HUDEP-2 (cell line): Measurements from ENCODE around the gene SOX13.

ENCODE experiments used
- DNase-seq, 76 experiments: peaks; one replicate each; lab custom pipeline; 2025; ENCODE audit not compliant: unreplicated experiment in 76 of 76; lab: John Stamatoyannopoulos, UW

Gene SOX13

GRCh38 chr1:204128464-204128963, 55.6 kb downstream of the SOX13 start:
- DNase-seq: no peak

- peak in 32 of 76 experiments; percentile 2 to 44 (median 20) for DNase-seq
These were observed 56.3 kb downstream of the SOX13 start for GRCh38 chr1:204128964-204129896.

GRCh38 chr1:204130178-204130577, 57.3 kb downstream of the SOX13 start:
- no peak for DNase-seq

GRCh38 chr1:204130981-204131892, 58.3 kb downstream of the SOX13 start:
- peak in 7 of 76 experiments; percentile 3 to 28 (median 9) for DNase-seq

GRCh38 chr1:204131978-204132377, 59.1 kb downstream of the SOX13 start:
- no peak for DNase-seq

GRCh38 chr1:204132718-204133117, 59.8 kb downstream of the SOX13 start:
- no peak for DNase-seq

GRCh38 chr1:204134103-204134502, 61.2 kb downstream of the SOX13 start:
- DNase-seq: no peak

- no peak for DNase-seq
These were observed 63.9 kb downstream of the SOX13 start for GRCh38 chr1:204136814-204137213.

- no peak for DNase-seq
These were observed 66.2 kb downstream of the SOX13 start for GRCh38 chr1:204139088-204139487.

- no peak for DNase-seq
These were observed 67.0 kb downstream of the SOX13 start for GRCh38 chr1:204139952-204140351.

- DNase-seq: no peak
These were observed 68.2 kb downstream of the SOX13 start for GRCh38 chr1:204141131-204141530.

GRCh38 chr1:204142032-204142974, 69.4 kb downstream of the SOX13 start:
- DNase-seq: no peak

GRCh38 chr1:204143276-204144041, 70.5 kb downstream of the SOX13 start:
- no peak for DNase-seq

GRCh38 chr1:204145033-204145504, 72.2 kb downstream of the SOX13 start:
- DNase-seq: no peak

- no peak for DNase-seq
These were observed 73.4 kb downstream of the SOX13 start for GRCh38 chr1:204146309-204146708.

GRCh38 chr1:204146965-204147364, 74.0 kb downstream of the SOX13 start:
- DNase-seq: no peak

- no peak for DNase-seq
These were observed 74.8 kb downstream of the SOX13 start for GRCh38 chr1:204147406-204148383.

GRCh38 chr1:204149107-204149506, 76.2 kb downstream of the SOX13 start:
- no peak for DNase-seq
